ENCODE measurements around the gene CASP9.
"Not testable (repeated sequence)": the region's sequence is repeated elsewhere in the genome, so short reads cannot be mapped to it uniquely, and the experiment has no call there.

CASP9 gene

GRCh38 chr1:15493869-15494390 is 30.1 kb downstream of the CASP9 start:
- DNase-seq: no peak

GRCh38 chr1:15492596-15492995 is 31.4 kb downstream of the CASP9 start:
- DNase-seq: no peak

- DNase-seq: not testable (repeated sequence)
These were observed 33.0 kb downstream of the CASP9 start for GRCh38 chr1:15491010-15491409.

GRCh38 chr1:15489052-15489736 is 34.8 kb downstream of the CASP9 start:
- DNase-seq: no peak

- DNase-seq: no peak
These were observed 35.6 kb downstream of the CASP9 start for GRCh38 chr1:15488371-15488770.

- DNase-seq: not testable (repeated sequence)
These were observed 37.0 kb downstream of the CASP9 start for GRCh38 chr1:15486844-15487610.

GRCh38 chr1:15485636-15486035 is 38.4 kb downstream of the CASP9 start:
- no peak for DNase-seq

GRCh38 chr1:15484443-15484842 is 39.6 kb downstream of the CASP9 start:
- DNase-seq: not testable (repeated sequence)

GRCh38 chr1:15483971-15484370 is 40.0 kb downstream of the CASP9 start:
- no peak for DNase-seq

GRCh38 chr1:15482983-15483543 is 41.0 kb downstream of the CASP9 start:
- DNase-seq: not testable (repeated sequence)

GRCh38 chr1:15482455-15482854 is 41.6 kb downstream of the CASP9 start:
- not testable (repeated sequence) for DNase-seq

- DNase-seq: no peak
These were observed 44.2 kb downstream of the CASP9 start for GRCh38 chr1:15479654-15480347.

- no peak for DNase-seq
These were observed 46.3 kb downstream of the CASP9 start for GRCh38 chr1:15477646-15478212.

- DNase-seq: no peak
These were observed 47.1 kb downstream of the CASP9 start for GRCh38 chr1:15476927-15477326.

- no peak for DNase-seq
These were observed 48.2 kb downstream of the CASP9 start, which contains the start of gene CELA2B for GRCh38 chr1:15475752-15476314. TSS of gene CELA2B (plus strand) at chr1:15476104. CDS start at chr1:15476126, 22 bp downstream.

- no peak for DNase-seq
These were observed 51.4 kb downstream of the CASP9 start for GRCh38 chr1:15472587-15472986.

- peak; percentile 66 for DNase-seq
These were observed 52.3 kb downstream of the CASP9 start for GRCh38 chr1:15471723-15472122.

GRCh38 chr1:15471067-15471466 is 52.9 kb downstream of the CASP9 start:
- DNase-seq: not testable (repeated sequence)

- DNase-seq: peak; percentile 30
These were observed 54.1 kb downstream of the CASP9 start for GRCh38 chr1:15469821-15470448.

- no peak for DNase-seq
These were observed 54.7 kb downstream of the CASP9 start for GRCh38 chr1:15469361-15469760.

- DNase-seq: no peak
These were observed 55.9 kb downstream of the CASP9 start for GRCh38 chr1:15468145-15468544.

Data from RPMI8226 (cell line).